ENCODE results near the gene HOXB6. TPM values are rescaled to one million over a fixed set of nuclear protein-coding genes. Genes with fewer than 3 reads are reported as not detected.

The HOXB6 gene
- total RNA-seq, 1 donor from 2014 or later, result not detected

- no peaks in the 10 kb centered on the region for H3K4me1 Mint-ChIP-seq (ENCODE audit: unreplicated experiment)
- no peaks in the 10 kb centered on the region for H3K36me3 Mint-ChIP-seq (ENCODE audit: unreplicated experiment)
- H3K9me3 Mint-ChIP-seq (ENCODE audit: unreplicated experiment), result no peaks in the 10 kb centered on the region
- peaks cover 83% of the 10 kb centered on the region for H3K27me3 Mint-ChIP-seq (ENCODE audit: unreplicated experiment)
- no peak overlapping the region for H3K4me3 Mint-ChIP-seq (ENCODE audit: unreplicated experiment)
- no peak overlapping the region for H3K27ac Mint-ChIP-seq (ENCODE audit: unreplicated experiment)
- no peak for DNase-seq (ENCODE audit: extremely low spot score, unreplicated experiment)
- no peak for TF ChIP-seq CTCF (IDR thresholded peaks at IDR 0.05)
Measured at GRCh38 chr17:48574505-48575065, 30.2 kb downstream of the HOXB6 start.

GRCh38 chr17:48571826-48572417 lies 32.9 kb downstream of the HOXB6 start:
- H3K36me3 Mint-ChIP-seq (ENCODE audit: unreplicated experiment), result no peaks in the 10 kb centered on the region
- H3K27me3 Mint-ChIP-seq (ENCODE audit: unreplicated experiment), result peaks cover 61% of the 10 kb centered on the region
- H3K4me1 Mint-ChIP-seq (ENCODE audit: unreplicated experiment), result no peaks in the 10 kb centered on the region
- no peak overlapping the region for H3K4me3 Mint-ChIP-seq (ENCODE audit: unreplicated experiment)
- TF ChIP-seq CTCF (IDR thresholded peaks at IDR 0.05), result no peak
- H3K27ac Mint-ChIP-seq (ENCODE audit: unreplicated experiment), result no peak overlapping the region
- DNase-seq (ENCODE audit: extremely low spot score, unreplicated experiment), result no peak
- H3K9me3 Mint-ChIP-seq (ENCODE audit: unreplicated experiment), result no peaks in the 10 kb centered on the region

- Mint-ChIP-seq H3K9me3 (ENCODE audit: unreplicated experiment) (no peaks in the 10 kb centered on the region), H3K27me3 (ENCODE audit: unreplicated experiment) (peaks cover 56% of the 10 kb centered on the region), H3K4me1 (ENCODE audit: unreplicated experiment) (no peaks in the 10 kb centered on the region), H3K36me3 (ENCODE audit: unreplicated experiment) (no peaks in the 10 kb centered on the region), H3K27ac (ENCODE audit: unreplicated experiment) (no peak overlapping the region), H3K4me3 (ENCODE audit: unreplicated experiment) (peak overlapping the region; percentile 5)
- no peak for DNase-seq (ENCODE audit: extremely low spot score, unreplicated experiment)
- TF ChIP-seq CTCF (IDR thresholded peaks at IDR 0.05), result no peak
Measured at GRCh38 chr17:48571024-48571818, 33.6 kb downstream of the HOXB6 start.

- Mint-ChIP-seq H3K9me3 (ENCODE audit: unreplicated experiment) (no peaks in the 10 kb centered on the region), H3K27me3 (ENCODE audit: unreplicated experiment) (peaks cover 50% of the 10 kb centered on the region), H3K36me3 (ENCODE audit: unreplicated experiment) (no peaks in the 10 kb centered on the region), H3K4me3 (ENCODE audit: unreplicated experiment) (peak overlapping the region; percentile 5), H3K4me1 (ENCODE audit: unreplicated experiment) (no peaks in the 10 kb centered on the region), H3K27ac (ENCODE audit: unreplicated experiment) (no peak overlapping the region)
- DNase-seq (ENCODE audit: extremely low spot score, unreplicated experiment), result no peak
- no peak for TF ChIP-seq CTCF (IDR thresholded peaks at IDR 0.05)
Measured at GRCh38 chr17:48570325-48571023, 34.3 kb downstream of the HOXB6 start.
